Transverse colon (tissue), 4 donors: ENCODE measurements around the gene FAM228A. TPM values are rescaled to one million over a fixed set of nuclear protein-coding genes. Genes with fewer than 3 reads are reported as not detected.

ENCODE experiments used
- DNase-seq: peaks from one replicate; pipeline ENCODE4 v3.0.0-alpha.2; 2019
- H3K27ac ChIP-seq, 4 donors: fragments of 200-600 bp; sonication (generic); 2 replicates each; pipeline ENCODE4 v1.5.1; 2016 to 2018; ENCODE audit warnings: inconsistent platforms in 4 of 4
- H3K27me3 ChIP-seq: fragments of 200-600 bp; sonication (generic); 2 replicates; pipeline ENCODE4 v1.5.1; 2017; ENCODE audit warnings: inconsistent platforms
- H3K36me3 ChIP-seq, 4 donors: fragments of 200-600 bp; sonication (generic); 2 replicates each; pipeline ENCODE4 v1.5.1; 2017 to 2019; ENCODE audit warnings: inconsistent platforms in 4 of 4
- H3K4me1 ChIP-seq, 4 donors: fragments of 200-600 bp; sonication (generic); 2 replicates each; pipeline ENCODE4 v1.5.1; 2017 to 2020; ENCODE audit warnings: inconsistent platforms in 4 of 4
- H3K4me3 ChIP-seq, 4 donors: fragments of 200-600 bp; sonication (generic); 1 replicate in 1 of 4; 2 replicates in 3 of 4; pipeline versions ENCODE4 v1.5.1 to v1.6.1; 2017 to 2019; ENCODE audit warnings: inconsistent platforms in 4 of 4
- H3K9me3 ChIP-seq, 2 donors: fragments of 200-600 bp; sonication (generic); 2 replicates each; pipeline ENCODE4 v1.5.1; 2017 to 2019; ENCODE audit warnings: inconsistent platforms in 2 of 2
- CTCF ChIP-seq, 5 experiments: fragments of 200-600 bp in 3 of 5; fragments of 450-650 bp in 2 of 5; sonication (generic) in 3 of 5; IDR thresholded peaks; 1 replicate in 2 of 5; 2 replicates in 3 of 5; pipeline ENCODE4 v1.5.1; 2016 to 2017; ENCODE audit warnings: antibody characterized with exemption in 5 of 5, inconsistent platforms in 3 of 5, mild to moderate bottlenecking in 2 of 5, moderate library complexity in 1 of 5
- EP300 ChIP-seq: sonication (generic); formaldehyde crosslinking; IDR thresholded peaks from one replicate; pipeline ENCODE4 v1.6.1; 2017; ENCODE audit warnings: antibody characterized with exemption, low read depth
- POLR2A ChIP-seq: fragments of 450-650 bp; IDR thresholded peaks from one replicate; pipeline ENCODE4 v1.6.1; 2016; ENCODE audit warnings: antibody characterized with exemption, mild to moderate bottlenecking, moderate library complexity
- POLR2AphosphoS5 ChIP-seq, 3 donors: sonication (generic); formaldehyde crosslinking; IDR thresholded peaks; one replicate each; pipeline ENCODE4 v1.6.1; 2016; ENCODE audit warnings: antibody characterized with exemption in 3 of 3
- WGBS, 2 donors: methylation state at CpG; one replicate each; pipeline ENCODE4 v1.1.5; 2018; ENCODE audit warnings: low coverage in 1 of 2; 5-methylcytosine and 5-hydroxymethylcytosine counted together
- in situ Hi-C, 4 donors: fragments of 200-750 bp; cut with MboI; loops; one replicate each; pipeline versions ENCODE4 v1.15.0 to v1.15.1; 2017; ENCODE audit warnings: low sequenced_read_pairs in 3 of 4, low pct_ligation_motif_present in 1 of 4, low pct_unique_long_range_greater_than_20kb in 1 of 4
- intact Hi-C: fragments of 100-400 bp; cut with DNase I; formaldehyde crosslinking; loops from one replicate; pipeline ENCODE4 v1.15.1; 2023; ENCODE audit warnings: low total_unique reads
- total RNA-seq, 4 donors: library from RNA; depleted of rRNA; stranded (reverse); fragments of >200 nt; gene quantifications; one replicate each; pipeline ENCODE4 v1.1.0, GENCODE V29; 2016

The FAM228A gene
- total RNA-seq, 4 donors from 2014 or later, result 0.27 TPM; not detected in 3

DNA sequence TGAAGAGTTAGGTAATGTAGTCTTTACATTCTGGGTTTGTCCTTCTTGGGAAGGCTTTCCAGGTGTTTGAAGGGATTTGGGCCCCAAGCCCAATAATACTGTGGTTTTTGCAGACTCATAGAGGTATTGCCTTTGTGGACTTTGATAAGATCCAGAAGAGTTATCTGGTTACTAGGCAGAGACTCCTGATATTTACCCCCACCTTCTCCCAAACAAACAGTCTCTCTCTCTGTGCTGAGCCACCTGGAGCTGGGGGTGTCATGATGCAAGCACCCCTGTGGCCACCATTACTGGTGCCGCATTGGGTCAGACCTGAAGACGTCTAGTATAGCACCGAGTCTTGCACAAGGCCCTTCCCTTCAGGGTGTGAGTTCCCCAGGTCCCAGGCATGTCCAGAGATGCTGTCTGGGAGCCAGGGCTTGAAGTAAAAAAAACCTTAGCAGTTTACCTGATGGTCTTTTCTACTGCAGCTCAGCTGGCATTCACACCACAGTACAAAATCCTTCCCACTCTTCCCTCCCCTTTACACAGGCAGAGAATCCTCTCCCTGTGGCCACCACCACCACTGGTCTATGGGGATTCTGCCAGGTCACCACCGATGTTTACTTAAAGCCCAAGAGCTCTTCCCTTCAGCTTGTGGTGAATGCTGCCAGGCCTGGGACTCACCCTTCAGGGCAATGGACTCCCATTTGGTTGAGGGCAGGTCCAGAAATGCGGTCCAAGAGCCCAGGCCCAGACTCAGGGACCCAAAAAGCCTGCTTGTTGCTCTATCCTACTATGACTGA, 22.2 kb upstream of the FAM228A start:
- Histone ChIP-seq H3K9me3 (peaks cover 0 to 5% of the 10 kb centered on the region in 2 donors), H3K4me1 (no peaks in the 10 kb centered on the region), H3K4me3 (no peak overlapping the region), H3K27ac (no peak overlapping the region), H3K27me3 (no peaks in the 10 kb centered on the region), H3K36me3 (peaks cover 0 to 3% (median 0%) of the 10 kb centered on the region in 4 donors)
- 94 to 100% methylated on average over 1 to 5 of the region's 5 CpGs for WGBS, 2 donors
- in situ Hi-C loops (no loop called here), intact Hi-C loops (no loop called here)
- no peak for DNase-seq
- TF ChIP-seq EP300 (no peak), CTCF (IDR thresholded peaks at IDR 0.05) (no peak), POLR2A (no peak), POLR2AphosphoS5 (IDR thresholded peaks at IDR 0.05) (no peak)

DNA sequence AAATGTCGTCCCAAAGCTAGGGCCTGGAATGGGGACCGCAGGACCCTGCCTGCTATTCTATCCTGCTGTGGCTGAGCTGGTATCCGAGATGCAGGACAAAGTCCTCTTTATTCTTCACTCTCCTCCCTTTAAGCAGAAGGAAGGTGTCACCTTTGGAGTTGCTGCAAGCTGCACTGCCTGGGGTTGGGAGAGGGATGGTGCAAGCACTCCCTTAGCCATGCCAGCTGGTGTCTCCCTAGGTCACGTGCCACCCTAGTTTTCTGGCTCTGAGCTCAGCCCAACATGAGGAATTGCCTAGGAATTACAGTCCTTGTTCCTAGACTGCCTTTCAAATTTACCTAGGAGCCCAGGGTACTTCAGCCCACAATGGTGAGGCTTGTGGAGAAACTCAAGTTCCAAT, 21.4 kb upstream of the FAM228A start:
- no peaks in the 10 kb centered on the region for H3K4me1 ChIP-seq
- no peaks in the 10 kb centered on the region for H3K36me3 ChIP-seq
- intact Hi-C loops, result no loop called here
- no peak for TF ChIP-seq EP300
- TF ChIP-seq POLR2AphosphoS5 (IDR thresholded peaks at IDR 0.05), result no peak
- TF ChIP-seq CTCF (IDR thresholded peaks at IDR 0.05), result no peak
- no peak for TF ChIP-seq POLR2A
- H3K4me3 ChIP-seq, result no peak overlapping the region
- H3K9me3 ChIP-seq, result no peaks in the 10 kb centered on the region
- no peaks in the 10 kb centered on the region for H3K27me3 ChIP-seq
- 87% methylated on average over 4 of the region's 4 CpGs; no CpG with 5 or more reads in 1 of the 2 donors for WGBS, 2 donors
- DNase-seq, result no peak
- no peak overlapping the region for H3K27ac ChIP-seq
- in situ Hi-C loops, result no loop called here

DNA sequence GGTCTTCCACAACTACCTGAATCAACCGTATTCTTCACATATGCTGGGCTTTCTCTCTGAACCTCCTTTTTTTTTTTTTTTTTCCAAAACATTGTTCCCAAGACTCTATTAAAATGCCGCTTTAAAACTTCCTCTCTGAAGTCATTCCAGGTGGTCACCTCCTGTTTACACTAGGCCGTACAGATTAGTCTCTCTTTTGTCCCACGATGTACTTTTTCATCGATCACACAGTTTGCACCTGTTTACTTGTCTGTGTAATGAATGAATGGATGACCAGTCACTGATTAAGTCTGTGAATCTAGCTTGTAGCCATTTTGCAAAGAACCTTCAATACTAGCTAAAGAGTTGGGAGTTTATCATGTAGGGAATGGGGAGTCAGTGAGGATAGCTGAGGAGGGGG, 16.7 kb upstream of the FAM228A start:
- no peaks in the 10 kb centered on the region for H3K9me3 ChIP-seq
- H3K36me3 ChIP-seq, result no peaks in the 10 kb centered on the region
- no peak for DNase-seq
- 94% methylated on average over 5 of the region's 5 CpGs for WGBS, 2 donors
- no peak for TF ChIP-seq EP300
- TF ChIP-seq POLR2A, result no peak
- TF ChIP-seq POLR2AphosphoS5 (IDR thresholded peaks at IDR 0.05), result no peak
- no peak for TF ChIP-seq CTCF (IDR thresholded peaks at IDR 0.05)
- intact Hi-C loops (no loop called here), in situ Hi-C loops (no loop called here)
- H3K27me3 ChIP-seq, result no peaks in the 10 kb centered on the region
- H3K27ac ChIP-seq, result no peak overlapping the region
- H3K4me3 ChIP-seq, result no peak overlapping the region
- no peaks in the 10 kb centered on the region for H3K4me1 ChIP-seq

GRCh38 chr2:24159708-24160107, 15.1 kb upstream of the FAM228A start:
- TF ChIP-seq POLR2AphosphoS5 (IDR thresholded peaks at IDR 0.05) (no peak), CTCF (IDR thresholded peaks at IDR 0.05) (no peak), POLR2A (no peak), EP300 (no peak)
- Histone ChIP-seq H3K36me3 (no peaks in the 10 kb centered on the region), H3K4me3 (no peak overlapping the region), H3K27me3 (no peaks in the 10 kb centered on the region), H3K9me3 (no peaks in the 10 kb centered on the region), H3K4me1 (no peaks in the 10 kb centered on the region), H3K27ac (no peak overlapping the region)
- intact Hi-C loops, result no loop called here
- WGBS, 2 donors, result 85 to 87% methylated on average over 4 of the region's 4 CpGs
- no peak for DNase-seq
- in situ Hi-C loops, result no loop called here
